A549 (cell line): ENCODE measurements around the gene WSCD1.

Experiments
- KDM1A ChIP-seq: fragments of 200-600 bp; sonication (generic); IDR thresholded peaks from 2 replicates; pipeline ENCODE4 v1.6.1; 2016; ENCODE audit warnings: low read depth, mild to moderate bottlenecking
- POLR2A ChIP-seq: IDR thresholded peaks from 2 replicates; pipeline ENCODE4 v1.6.1; 2012; ENCODE audit warnings: mild to moderate bottlenecking, low read length
- RAD21 ChIP-seq, 2 experiments: fragments of >200 bp in 1 of 2; sonication (Bioruptor Twin) in 1 of 2; formaldehyde crosslinking in 1 of 2; IDR thresholded peaks in 1 of 2; conservative IDR thresholded peaks in 1 of 2; 2 replicates in 1 of 2; 3 replicates in 1 of 2; pipeline ENCODE4 v1.6.1; 2012 to 2018; ENCODE audit warnings: inconsistent platforms in 1 of 2
- RFX5 ChIP-seq: fragments of 450-650 bp; IDR thresholded peaks from 2 replicates; pipeline ENCODE4 v1.7.1; 2014; ENCODE audit warnings: antibody characterized with exemption, mild to moderate bottlenecking, moderate library complexity
- TF ChIP-seq, protein P1 (sequence below): fragments of >200 bp; sonication (Bioruptor Twin); formaldehyde crosslinking; IDR thresholded peaks from 3 replicates; pipeline ENCODE4 v1.5.1; 2016
- TF ChIP-seq, protein P2 (sequence below): fragments of 200-600 bp; sonication (generic); IDR thresholded peaks from 2 replicates; pipeline ENCODE4 v1.6.1; 2016; ENCODE audit warnings: antibody characterized with exemption, mild to moderate bottlenecking, moderate library complexity
- TF ChIP-seq, protein P3 (sequence below): fragments of 150-350 bp; IDR thresholded peaks from 2 replicates; pipeline ENCODE4 v1.6.1; 2014; ENCODE audit warnings: low read depth, mild to moderate bottlenecking, low read length

DNA sequence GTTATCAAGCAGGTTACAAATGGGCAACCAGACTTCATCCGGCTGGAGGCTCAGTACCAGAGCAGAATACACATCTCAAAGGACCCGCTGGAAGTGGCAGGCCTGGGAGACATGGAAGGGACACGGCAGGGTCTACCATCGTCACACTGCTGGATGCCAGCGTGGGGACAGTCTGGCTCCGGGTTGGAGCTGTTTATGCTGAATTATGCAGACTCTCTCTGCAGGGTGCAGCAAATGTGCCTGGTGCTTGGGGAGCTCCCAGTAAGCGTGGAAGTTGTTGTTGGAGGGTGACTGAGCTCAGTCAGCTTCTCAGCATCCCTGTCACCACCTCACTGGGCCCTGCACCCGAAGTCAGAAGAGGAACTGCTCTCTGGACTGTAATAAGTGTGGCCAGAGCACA is 12.2 kb downstream of the WSCD1 start:
- TF ChIP-seq KDM1A (no peak), POLR2A (no peak), RAD21 (conservative IDR thresholded peaks at IDR 0.05 in 1 of 2, IDR thresholded peaks at IDR 0.05 in 1 of 2) (no peak), RFX5 (no peak)
- TF ChIP-seq, protein P1, sequence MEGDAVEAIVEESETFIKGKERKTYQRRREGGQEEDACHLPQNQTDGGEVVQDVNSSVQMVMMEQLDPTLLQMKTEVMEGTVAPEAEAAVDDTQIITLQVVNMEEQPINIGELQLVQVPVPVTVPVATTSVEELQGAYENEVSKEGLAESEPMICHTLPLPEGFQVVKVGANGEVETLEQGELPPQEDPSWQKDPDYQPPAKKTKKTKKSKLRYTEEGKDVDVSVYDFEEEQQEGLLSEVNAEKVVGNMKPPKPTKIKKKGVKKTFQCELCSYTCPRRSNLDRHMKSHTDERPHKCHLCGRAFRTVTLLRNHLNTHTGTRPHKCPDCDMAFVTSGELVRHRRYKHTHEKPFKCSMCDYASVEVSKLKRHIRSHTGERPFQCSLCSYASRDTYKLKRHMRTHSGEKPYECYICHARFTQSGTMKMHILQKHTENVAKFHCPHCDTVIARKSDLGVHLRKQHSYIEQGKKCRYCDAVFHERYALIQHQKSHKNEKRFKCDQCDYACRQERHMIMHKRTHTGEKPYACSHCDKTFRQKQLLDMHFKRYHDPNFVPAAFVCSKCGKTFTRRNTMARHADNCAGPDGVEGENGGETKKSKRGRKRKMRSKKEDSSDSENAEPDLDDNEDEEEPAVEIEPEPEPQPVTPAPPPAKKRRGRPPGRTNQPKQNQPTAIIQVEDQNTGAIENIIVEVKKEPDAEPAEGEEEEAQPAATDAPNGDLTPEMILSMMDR, result no peak
- TF ChIP-seq, protein P2, sequence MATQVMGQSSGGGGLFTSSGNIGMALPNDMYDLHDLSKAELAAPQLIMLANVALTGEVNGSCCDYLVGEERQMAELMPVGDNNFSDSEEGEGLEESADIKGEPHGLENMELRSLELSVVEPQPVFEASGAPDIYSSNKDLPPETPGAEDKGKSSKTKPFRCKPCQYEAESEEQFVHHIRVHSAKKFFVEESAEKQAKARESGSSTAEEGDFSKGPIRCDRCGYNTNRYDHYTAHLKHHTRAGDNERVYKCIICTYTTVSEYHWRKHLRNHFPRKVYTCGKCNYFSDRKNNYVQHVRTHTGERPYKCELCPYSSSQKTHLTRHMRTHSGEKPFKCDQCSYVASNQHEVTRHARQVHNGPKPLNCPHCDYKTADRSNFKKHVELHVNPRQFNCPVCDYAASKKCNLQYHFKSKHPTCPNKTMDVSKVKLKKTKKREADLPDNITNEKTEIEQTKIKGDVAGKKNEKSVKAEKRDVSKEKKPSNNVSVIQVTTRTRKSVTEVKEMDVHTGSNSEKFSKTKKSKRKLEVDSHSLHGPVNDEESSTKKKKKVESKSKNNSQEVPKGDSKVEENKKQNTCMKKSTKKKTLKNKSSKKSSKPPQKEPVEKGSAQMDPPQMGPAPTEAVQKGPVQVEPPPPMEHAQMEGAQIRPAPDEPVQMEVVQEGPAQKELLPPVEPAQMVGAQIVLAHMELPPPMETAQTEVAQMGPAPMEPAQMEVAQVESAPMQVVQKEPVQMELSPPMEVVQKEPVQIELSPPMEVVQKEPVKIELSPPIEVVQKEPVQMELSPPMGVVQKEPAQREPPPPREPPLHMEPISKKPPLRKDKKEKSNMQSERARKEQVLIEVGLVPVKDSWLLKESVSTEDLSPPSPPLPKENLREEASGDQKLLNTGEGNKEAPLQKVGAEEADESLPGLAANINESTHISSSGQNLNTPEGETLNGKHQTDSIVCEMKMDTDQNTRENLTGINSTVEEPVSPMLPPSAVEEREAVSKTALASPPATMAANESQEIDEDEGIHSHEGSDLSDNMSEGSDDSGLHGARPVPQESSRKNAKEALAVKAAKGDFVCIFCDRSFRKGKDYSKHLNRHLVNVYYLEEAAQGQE, result no peak
- TF ChIP-seq, protein P3, sequence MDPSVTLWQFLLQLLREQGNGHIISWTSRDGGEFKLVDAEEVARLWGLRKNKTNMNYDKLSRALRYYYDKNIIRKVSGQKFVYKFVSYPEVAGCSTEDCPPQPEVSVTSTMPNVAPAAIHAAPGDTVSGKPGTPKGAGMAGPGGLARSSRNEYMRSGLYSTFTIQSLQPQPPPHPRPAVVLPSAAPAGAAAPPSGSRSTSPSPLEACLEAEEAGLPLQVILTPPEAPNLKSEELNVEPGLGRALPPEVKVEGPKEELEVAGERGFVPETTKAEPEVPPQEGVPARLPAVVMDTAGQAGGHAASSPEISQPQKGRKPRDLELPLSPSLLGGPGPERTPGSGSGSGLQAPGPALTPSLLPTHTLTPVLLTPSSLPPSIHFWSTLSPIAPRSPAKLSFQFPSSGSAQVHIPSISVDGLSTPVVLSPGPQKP, result no peak
